NCI-H446 treated with DMSO at 0.1 percent for 48 hours (cell line): ENCODE measurements around the gene PRR5.

Experiments
- DNase-seq: peaks from one replicate; lab custom pipeline; 2025; lab: John Stamatoyannopoulos, UW

The PRR5 gene

DNA sequence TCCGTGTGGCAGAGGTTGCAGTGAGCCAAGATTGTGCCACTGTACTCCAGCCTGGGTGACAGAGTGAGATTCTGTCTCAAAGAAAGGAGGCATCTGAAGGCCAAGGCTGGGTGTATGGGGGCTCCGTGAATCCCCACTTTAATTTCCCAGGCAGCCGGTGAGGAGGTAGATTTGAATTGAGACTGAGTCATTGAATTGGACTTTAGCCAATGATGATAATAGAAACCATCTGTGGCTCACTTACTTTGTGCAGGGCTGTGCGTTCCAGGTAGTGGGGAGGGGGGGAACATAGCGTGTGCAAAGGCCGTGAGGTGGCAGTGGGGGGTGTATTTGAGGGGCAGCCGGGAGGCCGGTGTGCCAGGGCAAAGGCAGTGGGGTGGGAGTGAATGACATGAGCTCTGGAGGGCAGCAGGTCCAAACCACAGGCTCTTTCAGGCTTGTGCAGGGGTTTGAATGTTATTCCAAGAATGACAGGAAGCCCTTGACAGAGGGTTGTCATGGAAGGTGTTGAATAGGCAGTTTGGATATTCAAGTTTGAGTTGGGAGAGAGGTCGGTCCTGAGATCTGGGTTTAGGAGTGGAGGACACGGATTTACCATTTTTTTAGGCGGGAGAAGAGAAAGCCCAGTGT lies 56.5 kb downstream of the PRR5 start:
- DNase-seq: peak; percentile 29

DNA sequence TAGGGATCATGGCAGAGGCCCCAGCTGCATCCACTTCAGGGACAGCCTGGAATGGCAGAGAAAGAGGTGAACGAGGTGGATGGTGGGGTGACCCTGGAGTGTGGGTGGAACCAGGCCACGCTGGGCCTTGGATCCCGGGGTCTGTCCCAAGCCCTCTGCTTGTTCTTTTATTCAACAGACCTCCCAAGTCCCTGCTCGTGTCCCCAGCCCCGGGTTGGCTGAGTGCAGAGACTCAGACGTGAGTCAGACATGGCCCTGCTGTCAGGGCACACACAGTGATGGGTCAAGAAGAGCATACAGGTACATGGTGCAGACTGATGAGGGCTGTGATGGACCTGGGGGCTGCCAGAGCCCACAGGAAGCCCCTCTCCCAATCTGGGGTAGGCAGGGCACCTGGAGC lies 57.0 kb downstream of the PRR5 start:
- no peak for DNase-seq

DNA sequence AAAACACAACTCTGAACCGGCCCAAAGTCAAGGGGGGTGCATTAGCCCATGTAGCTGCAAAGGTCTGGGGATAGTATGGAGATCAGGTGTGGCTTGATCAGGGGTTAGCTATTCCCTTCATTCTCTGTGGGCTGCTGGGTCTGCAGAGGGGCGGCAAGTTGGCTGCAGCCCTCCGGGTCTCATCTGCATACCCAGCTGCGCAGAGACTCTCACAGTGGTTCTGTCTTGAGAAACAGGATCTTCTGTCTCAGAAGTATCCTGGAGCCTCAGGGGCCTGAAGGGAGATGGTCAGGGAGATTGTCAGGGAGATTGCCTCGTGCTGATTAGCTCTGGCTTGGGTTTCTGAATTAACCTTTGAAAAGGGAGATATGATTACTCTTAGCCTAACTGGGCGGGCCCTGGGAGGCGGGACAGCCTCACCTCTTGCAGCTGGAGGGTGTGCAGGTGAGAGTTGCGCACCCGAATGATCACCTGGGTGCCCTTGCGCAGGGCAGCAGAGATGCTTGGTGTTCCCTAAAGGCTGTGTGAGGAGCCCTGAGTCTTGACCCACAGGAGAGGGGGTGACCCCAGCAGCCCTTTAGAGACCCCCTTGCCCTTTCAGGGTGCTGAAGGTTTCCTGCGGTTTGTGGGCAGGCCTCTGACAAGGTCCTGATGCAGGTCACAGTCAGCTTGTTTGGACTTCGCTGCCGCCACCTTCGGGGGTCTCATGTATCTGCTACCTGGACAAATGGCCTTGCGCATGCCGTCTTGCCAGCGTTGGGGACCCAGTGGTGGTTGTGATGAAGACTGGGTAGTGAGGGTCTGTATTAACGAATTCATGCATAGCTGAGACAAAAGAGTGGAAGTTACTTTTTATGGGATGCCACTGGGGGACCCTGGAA lies 57.7 kb downstream of the PRR5 start:
- DNase-seq: no peak

DNA sequence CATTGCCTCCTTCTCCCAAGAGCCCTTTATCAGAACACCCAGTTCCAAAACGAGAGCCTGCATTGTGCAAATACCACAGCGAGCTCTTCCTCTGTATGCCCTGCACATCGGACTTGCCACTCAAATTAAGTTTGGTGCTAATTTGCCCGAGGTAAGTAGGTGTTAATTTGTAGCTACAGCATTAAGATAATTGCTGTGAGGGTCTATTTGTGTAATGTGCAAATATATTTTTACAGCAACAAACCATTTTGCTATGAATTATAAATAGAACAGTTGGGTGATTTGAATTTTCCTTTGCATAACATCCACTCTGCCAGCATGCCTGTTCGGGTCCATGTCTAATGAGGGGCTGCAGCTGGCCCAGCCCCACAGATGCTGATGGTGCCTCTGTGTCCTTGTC lies 58.5 kb downstream of the PRR5 start:
- DNase-seq: no peak

DNA sequence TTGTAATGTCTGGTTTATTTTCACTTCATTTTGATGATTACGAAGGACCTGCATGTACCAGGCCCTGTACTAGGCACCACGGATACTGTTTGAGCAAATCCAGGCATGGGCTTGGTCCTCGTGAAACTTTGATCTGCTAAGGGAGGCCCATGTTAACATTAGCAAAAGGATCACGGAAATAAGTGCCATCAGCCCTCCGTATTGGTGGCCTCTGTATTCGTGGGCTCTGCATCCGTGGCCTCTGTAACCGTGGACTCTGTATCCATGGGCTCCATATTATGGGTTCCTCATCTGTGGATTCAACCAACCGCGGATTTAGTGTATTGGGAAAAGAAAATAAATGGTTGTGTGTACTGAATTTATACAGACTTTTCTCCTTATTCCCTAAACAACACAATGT lies 59.0 kb downstream of the PRR5 start:
- DNase-seq: no peak

DNA sequence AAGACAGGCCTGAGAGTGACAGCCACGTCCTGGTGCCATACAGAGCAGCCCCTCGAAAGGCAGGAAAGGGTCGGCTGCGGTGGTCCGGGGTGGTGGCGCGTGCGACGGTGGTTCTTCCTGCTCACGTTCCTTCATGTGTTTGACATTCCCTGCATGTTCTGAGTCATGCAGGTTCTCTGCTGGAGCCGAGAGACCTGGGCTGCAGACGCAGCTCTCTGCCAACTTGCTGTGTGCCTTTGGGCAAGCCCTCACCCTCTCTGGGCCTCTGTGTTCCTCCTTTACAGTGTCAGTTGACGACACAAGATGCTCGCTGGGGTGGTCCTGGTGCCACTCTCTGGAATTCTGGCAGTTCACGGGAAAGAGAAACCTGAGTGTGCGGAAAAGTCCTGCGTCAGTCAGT lies 62.4 kb downstream of the PRR5 start:
- no peak for DNase-seq

DNA sequence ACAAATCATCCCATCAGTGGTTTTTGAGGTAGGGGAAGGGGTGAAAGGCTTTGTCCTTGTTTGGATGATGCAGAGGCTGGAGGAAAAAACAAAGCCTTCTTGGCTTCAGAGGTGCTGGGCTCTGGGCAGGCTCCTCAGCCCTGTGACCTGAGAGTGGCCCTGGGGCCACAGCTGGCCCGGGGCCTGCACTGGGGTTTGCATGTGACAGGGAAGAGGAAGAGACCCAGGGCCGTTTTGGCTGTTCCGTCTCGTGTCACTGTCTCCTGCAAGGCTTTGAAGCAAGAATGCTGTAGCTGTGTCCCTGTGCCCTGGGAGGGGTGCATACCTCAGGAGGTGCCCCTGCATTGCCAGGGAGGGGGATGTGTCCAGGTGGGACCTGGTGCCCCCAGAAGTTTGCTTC lies 63.0 kb downstream of the PRR5 start:
- DNase-seq: no peak

DNA sequence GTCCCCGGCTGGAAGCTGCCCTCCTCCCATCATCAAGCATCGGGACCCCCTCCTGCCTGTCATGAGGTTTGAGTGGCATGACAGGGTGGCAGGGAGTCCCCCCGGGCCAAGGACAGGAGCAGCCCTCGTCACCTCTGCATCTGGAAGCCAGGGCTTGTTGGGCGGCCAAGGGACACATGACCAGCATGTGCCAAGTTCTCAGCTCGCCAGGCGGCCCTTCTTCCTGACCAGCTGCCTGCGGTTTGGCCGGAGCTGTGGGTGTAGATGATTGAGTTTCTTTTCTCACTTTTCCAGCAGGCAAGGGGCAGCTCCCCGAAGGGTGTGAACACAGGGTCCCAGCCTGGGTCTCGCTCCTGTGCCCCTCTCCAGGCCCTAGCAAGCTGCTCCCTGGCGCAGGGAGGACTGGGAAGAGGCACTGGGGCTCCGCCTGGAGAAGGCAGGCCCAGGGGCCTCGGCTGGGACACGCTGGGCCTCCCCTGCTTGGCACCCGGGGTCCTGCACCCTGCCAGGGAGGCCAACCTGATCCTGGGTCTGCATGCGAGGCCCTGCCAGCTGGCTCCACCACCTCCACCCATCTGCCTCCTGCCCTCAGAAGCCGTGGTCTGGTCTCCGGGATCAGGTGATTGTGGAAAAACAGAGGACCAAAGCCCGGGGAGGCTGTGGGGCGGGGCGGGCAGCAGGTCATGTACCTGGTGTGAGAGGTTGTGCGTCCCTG lies 63.7 kb downstream of the PRR5 start:
- DNase-seq: no peak

DNA sequence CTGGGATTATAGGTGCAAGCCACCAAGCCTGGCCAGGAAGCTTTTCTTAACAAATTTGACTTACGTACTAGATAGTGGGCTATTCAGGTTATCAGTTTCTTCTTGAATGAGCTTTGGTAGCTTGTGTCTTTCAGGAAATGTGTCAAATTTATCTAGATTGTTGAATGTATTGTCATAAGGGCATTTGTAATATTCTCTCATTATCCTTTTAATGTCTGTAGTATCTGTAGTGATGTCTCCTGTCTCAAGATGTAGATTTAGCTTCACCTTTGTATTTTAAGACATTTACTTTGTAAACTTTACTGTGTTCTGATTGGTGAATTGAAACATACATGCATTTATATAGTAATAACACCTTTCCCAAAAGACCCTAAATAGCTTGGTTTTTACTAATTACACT lies 71.1 kb downstream of the PRR5 start:
- no peak for DNase-seq

DNA sequence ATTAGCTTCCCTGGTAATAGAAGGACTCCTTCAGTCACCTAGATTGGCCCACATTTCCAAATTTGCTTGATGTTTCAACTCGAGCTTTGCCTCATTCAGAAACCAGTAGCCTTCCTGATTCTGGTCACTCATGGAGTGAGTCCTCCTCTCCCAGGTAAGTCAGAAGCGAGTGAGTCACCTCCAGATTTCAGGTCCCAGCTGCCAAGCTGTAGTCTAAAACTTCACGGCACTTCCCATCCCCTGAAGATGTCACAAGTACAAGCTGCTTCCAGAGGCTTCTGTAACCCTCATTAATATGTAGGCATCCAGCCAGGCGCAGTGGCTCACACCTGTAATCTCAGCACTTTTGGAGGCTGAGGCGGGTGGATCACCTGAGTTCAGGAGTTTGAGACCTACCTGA lies 73.9 kb downstream of the PRR5 start:
- no peak for DNase-seq

DNA sequence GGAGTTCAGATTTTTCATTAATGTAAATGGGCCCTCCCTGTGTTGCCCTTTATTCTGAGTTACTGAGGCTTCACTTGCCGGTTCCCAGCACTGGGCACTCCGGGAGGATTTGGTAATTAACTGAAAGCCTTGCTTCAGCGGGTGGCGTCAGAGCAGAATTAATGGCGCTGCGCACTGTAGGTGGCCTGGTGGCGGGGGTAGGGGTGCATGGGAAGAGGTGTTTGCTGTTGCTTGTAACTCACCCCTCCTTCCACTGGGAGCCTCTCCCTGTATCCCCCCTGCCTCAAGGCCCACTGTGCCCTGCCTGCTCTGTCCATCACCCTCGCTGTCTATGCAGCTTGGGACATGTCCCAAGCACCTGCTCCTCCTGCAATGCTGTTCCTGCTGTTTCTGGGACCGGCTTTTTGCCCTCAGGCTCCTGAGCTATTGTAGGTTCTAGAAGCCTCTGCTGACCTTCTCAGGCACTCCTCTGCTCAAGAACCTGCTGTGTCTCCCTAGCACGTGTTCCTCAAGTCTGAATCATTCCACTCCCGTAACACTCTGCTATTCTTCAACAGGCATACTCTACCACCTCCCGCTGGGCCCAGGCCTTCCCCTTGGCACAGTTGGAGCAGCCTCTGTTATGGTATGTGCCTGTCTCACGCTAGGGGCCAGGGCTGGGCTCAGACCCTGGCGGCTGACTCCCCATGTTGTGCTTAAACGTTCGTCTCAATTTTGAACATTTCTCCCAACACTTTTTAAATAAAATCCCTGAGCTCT lies 74.8 kb downstream of the PRR5 start:
- no peak for DNase-seq

DNA sequence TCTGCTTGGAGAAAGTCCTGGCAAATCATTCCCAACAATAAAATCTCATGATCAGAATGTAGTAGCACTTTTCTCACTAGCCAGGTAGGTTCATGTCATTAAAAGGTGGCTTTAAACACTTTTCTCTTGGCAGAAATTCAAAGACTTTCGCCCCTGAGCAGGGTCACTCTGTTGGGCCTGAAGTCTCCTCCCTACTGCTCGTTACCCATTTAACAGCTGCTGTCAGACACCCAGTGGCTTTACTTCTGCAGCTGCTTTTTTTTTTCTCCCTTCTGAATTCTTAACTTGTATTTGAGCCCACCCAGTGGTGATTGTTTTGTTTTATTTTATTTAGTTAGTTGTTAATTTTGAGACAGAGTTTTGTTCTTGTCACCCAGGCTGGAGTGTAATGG lies 75.4 kb downstream of the PRR5 start:
- no peak for DNase-seq

DNA sequence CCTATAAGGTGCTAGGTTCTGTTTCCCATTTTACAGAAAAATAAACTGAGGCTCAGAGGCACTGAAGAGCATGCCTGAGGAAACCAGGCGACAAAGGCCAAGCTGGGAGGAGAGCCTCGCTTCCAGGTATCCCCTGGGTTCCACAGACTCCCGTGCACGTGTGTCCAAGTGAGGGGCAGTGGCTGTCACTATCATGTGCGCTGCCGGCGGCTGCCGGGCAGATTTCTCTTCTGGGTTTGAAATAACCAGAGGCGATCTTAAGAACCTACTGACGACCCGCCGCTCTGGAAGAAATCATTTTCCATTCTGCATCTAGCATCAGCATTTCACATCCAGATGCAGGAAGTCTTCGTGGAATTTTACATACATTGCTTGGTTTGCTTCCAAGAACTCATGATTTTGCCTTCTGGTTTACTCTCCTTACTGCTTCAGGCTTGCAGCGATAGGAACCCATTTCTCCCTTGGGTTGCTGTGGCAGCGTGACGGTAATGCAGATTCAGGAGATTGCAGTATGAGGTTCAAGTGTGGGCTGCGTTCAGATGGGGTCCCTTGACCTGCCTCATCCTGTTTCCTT lies 79.0 kb downstream of the PRR5 start:
- no peak for DNase-seq

DNA sequence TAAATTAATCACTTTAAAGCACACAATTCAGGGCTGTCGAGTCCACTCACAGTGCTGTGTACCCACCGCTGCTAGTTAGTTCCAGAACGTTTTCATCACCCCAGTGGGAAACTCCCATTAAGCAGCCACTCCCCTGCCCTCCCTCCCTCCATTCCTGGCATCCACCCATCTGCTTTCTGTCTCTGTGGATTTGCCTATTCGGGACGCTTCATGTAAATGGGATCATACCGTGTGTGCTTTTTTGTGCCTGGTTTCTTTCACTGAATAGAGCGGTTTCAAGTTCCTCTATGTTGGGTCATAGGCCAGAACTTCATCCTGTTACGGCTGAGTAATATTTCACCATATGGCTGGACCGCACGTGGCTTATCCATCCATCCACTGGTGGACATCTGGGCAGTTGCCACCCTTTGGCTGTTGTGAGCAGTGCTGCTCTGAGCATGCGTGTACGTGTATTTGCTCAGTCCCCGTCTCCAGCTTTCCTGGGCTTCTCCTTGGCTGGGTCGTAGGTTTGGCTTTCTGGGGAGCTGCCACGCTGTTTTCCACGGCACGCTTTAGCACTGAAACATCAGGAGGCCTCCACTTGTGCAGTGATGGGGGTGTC lies 80.5 kb downstream of the PRR5 start:
- no peak for DNase-seq

DNA sequence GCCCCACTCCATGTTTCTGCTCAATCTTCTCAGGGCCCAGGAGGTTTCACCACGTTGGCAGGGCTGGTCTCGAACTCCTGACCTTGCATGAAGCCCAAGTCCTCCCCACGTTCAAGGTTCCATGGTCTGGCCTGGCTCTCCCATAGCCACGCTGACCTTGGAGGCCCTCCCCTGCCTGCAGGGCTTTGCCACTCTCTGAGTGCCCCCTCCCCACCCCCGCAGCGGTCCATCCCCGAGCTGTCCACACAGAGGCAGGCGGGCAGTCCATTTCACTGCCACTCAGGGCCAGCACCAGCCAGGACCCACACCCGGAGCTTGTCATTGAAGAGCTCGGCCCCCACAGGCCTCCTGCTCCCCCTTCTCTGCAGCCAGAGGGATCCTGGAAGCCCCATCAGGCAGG lies 81.1 kb downstream of the PRR5 start:
- DNase-seq: no peak

DNA sequence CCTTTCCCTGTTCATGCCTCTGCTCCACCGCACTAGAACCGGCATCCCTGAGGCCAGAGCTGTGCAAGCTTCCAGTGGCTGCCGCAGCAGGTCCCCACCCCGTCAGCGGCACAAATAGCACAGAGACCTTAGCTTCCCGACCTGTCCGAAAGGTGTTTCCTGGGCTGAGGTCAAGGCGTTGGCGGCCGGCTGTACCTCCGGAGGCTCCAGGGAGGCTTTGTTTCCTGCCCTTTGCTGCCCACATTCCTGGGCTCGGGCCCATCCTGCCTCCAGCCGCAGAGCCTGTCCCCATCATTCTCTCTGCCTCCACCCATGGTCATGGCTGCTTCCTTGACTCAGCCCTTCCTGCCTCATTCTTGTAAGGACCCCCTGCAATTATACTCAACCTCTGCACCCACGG lies 81.6 kb downstream of the PRR5 start:
- DNase-seq: no peak

DNA sequence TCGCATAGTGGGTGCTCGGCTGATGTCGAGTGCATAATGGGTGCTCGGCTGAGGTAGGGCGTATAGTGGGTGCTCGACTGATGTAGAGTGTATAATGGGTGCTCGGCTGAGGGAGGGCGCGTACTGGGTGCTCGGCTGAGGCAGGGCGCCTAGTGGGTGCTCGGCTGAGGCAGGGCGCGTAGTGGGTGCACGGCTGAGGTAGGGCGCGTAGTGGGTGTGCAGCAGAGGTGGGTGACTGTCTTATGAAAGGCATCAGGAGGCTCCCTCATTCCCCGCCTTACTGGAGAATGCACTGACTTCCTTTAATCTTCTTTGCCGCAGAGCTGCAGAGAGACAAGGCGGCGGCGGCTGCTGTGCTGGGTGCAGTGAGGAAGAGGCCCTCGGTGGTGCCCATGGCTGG lies 84.1 kb downstream of the PRR5 start:
- DNase-seq: no peak

DNA sequence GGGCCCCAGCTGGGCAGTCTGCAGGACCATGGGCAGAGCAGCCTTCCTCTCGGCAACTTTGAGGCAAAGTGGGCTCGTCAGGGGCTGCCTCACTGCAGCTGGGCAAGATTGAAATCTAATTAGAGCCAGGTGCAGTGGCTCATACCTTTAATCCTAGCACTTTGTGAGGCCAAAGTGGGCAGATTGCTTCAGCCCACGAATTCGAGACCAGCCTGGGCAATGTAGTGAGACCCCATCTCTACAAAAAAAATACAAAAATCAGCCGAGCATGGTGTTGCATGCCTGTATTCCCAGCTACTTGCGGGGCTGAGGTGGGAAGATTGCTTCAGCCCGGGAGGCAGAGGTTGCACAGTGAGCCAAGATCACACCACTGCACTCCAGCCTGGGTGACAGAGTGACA lies 84.6 kb downstream of the PRR5 start:
- DNase-seq: no peak
